Stimulated activated naive CD8-positive, alpha-beta T cell treated with anti-CD3 and anti-CD28 coated beads, Interleukin-15, amount 100 ng/mL, for 72 hours (primary cell): ENCODE results near the gene MRPL43.

Experiments
- ATAC-seq: fragments of 150-1000 bp; cut with Tn5 transposase; 2 replicates; pipeline ENCODE4 v1.10.0; 2021; ENCODE audit warnings: mild to moderate bottlenecking, moderate library complexity
- DNase-seq, 2 donors: peaks; one replicate each; pipeline ENCODE4 v3.0.0; 2021 to 2022
- H3K27ac Mint-ChIP-seq, 2 donors: one replicate each; pipeline ENCODE4 v1.8.0; 2022; ENCODE audit warnings: mild to moderate bottlenecking in 2 of 2, mixed read lengths in 2 of 2, moderate library complexity in 2 of 2
- H3K27me3 Mint-ChIP-seq: one replicate; pipeline ENCODE4 v1.8.0; 2022; ENCODE audit warnings: mixed read lengths
- H3K4me1 Mint-ChIP-seq: one replicate; pipeline ENCODE4 v1.8.0; 2022; ENCODE audit warnings: mild to moderate bottlenecking, mixed read lengths
- H3K4me3 Mint-ChIP-seq, 2 donors: one replicate each; pipeline ENCODE4 v1.8.0; 2022; ENCODE audit warnings: mild to moderate bottlenecking in 2 of 2, mixed read lengths in 2 of 2, moderate library complexity in 1 of 2
- H3K9me3 Mint-ChIP-seq, 2 donors: one replicate each; pipeline ENCODE4 v1.8.0; 2022; ENCODE audit warnings: mixed read lengths in 2 of 2

The MRPL43 gene

DNA sequence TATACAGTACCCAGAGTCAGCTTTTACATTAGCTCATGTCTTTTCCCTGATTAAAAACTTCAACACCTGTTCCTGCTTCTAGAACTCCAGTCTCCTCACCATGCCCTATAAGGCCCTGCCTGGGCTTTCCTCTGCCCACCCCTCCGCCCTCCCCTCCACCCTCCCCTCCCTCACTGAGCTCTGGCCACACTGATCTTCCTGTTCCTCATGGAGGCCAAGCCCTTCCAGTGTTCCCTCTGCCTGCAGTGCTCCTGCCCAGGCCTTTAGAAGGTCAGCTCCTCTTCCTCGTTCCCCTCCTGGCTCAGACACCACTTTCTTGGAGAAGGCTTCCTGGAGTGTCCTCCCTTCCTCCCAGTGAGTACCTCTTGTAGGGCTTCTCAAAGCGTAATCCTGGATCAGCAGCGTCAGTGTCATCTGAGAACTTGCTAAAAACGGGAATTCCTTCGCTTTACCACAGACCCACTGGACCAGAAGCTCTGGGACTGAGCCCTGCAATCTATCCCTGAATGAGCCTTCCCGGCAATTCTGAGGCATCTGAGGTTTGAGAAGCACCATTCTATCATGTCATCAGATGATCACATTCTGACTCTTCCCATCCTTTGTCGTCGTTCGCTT is 39.9 kb upstream of the MRPL43 start:
- no peak for DNase-seq
- ATAC-seq = no peak
- peaks cover 13% of the 10 kb centered on the region for H3K4me1 Mint-ChIP-seq
- H3K4me3 Mint-ChIP-seq = no peak overlapping the region
- peak overlapping the region in 1 of 2 donors; percentile 53 for H3K27ac Mint-ChIP-seq
- H3K9me3 Mint-ChIP-seq = no peaks in the 10 kb centered on the region
- peaks cover 31% of the 10 kb centered on the region for H3K27me3 Mint-ChIP-seq

GRCh38 chr10:101022967-101023705 is 35.8 kb upstream of the MRPL43 start:
- H3K27ac Mint-ChIP-seq = no peak overlapping the region
- H3K4me1 Mint-ChIP-seq = peaks cover 9% of the 10 kb centered on the region
- ATAC-seq (no peak), DNase-seq (no peak)
- H3K27me3 Mint-ChIP-seq = peaks cover 49% of the 10 kb centered on the region
- no peaks in the 10 kb centered on the region for H3K9me3 Mint-ChIP-seq
- H3K4me3 Mint-ChIP-seq = no peak overlapping the region

DNA sequence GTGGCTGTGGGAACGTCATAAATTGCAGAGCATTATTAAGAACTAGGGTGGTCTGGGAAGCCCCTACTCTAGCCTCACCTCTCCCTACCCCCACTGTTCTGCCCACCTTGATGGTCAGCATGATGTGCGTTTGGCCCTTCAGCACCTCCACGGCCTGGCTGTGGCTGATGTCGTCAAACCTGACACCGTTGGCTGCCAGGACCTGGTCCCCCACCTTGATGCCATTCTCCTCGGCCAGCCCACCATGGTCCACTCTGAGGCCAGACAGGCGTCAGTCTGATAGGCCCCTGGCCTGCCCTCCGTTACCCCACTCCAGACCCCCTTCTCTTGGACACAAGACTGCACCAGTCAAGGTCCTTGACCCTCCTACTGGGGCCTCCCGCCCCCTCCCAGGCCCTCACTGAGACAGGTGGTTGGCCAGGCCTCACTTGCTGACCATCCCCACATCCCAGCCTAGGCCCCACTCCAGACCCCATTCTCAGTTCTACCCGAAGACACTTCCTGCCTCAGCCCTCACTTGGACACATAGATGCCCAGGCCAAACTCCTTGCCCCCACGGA is 34.5 kb upstream of the MRPL43 start:
- DNase-seq = no peak

DNA sequence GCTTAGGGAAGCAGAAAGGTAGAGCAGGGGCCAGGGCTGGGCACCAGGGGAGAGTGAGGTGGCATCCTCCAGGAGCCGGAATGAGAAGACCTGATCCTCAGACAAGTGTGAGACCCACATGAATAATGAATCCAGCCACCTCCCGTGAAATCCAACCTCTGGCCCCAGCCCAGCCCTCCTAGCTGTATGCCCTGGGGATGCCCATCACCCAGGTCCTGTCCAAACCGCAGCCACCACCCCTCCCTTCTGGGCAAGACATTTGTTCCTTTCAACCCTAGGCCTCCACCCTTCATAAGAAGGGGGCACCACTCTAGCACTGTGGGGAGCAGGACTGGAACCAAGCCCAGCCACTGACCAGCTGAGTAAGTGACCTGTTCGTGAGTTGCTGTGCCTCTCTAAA is 33.9 kb upstream of the MRPL43 start:
- DNase-seq = no peak
- Mint-ChIP-seq H3K4me1 (peaks cover 10% of the 10 kb centered on the region), H3K4me3 (no peak overlapping the region), H3K27me3 (peaks cover 58% of the 10 kb centered on the region), H3K9me3 (no peaks in the 10 kb centered on the region), H3K27ac (no peak overlapping the region)
- no peak for ATAC-seq

More for the DNA sequence above, 34.5 kb upstream of the MRPL43 start:
- ATAC-seq = no peak
- Mint-ChIP-seq H3K9me3 (no peaks in the 10 kb centered on the region), H3K27ac (no peak overlapping the region), H3K4me1 (peaks cover 10% of the 10 kb centered on the region), H3K27me3 (peaks cover 52% of the 10 kb centered on the region), H3K4me3 (no peak overlapping the region)

DNA sequence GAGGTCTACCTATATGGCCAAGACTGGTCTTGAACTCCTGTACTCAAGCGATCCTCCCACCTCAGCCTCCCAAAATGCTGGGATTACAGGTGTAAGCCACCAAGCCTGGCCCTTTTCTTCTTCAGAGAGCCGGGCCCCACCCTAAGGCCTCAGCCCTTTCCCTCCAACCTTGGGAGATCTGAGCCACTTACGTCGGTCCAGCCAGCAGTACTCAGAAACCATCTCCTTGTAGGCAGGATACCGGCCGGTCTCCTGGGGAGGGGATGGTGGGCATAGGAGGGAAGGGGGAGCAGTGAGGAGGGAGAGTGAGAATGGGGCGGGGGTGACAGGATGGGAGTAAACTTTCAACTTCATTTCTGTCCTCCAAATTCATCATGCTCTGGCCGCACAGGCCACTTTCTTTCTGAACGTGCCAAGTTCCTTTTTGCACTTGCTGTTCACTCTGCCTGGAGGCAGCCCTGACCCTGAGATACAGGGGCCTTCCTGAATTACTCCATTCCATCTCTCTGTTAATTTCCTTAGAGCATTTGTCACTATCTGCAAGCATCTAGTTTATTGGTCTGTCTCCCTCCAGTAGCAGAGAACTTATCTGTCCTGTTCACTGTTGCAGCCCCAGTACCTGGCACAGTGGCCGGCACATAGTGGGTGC is 33.3 kb upstream of the MRPL43 start:
- no peak overlapping the region for H3K27ac Mint-ChIP-seq
- ATAC-seq (no peak), DNase-seq (no peak)
- H3K4me3 Mint-ChIP-seq = no peak overlapping the region
- no peaks in the 10 kb centered on the region for H3K9me3 Mint-ChIP-seq
- H3K27me3 Mint-ChIP-seq = peaks cover 65% of the 10 kb centered on the region
- H3K4me1 Mint-ChIP-seq = peaks cover 10% of the 10 kb centered on the region

- Mint-ChIP-seq H3K4me1 (peaks cover 22% of the 10 kb centered on the region), H3K27me3 (peaks cover 76% of the 10 kb centered on the region), H3K4me3 (no peak overlapping the region), H3K27ac (no peak overlapping the region), H3K9me3 (no peaks in the 10 kb centered on the region)
- no peak for ATAC-seq
- no peak for DNase-seq
Observed at GRCh38 chr10:101019440-101019703, 32.1 kb upstream of the MRPL43 start.

DNA sequence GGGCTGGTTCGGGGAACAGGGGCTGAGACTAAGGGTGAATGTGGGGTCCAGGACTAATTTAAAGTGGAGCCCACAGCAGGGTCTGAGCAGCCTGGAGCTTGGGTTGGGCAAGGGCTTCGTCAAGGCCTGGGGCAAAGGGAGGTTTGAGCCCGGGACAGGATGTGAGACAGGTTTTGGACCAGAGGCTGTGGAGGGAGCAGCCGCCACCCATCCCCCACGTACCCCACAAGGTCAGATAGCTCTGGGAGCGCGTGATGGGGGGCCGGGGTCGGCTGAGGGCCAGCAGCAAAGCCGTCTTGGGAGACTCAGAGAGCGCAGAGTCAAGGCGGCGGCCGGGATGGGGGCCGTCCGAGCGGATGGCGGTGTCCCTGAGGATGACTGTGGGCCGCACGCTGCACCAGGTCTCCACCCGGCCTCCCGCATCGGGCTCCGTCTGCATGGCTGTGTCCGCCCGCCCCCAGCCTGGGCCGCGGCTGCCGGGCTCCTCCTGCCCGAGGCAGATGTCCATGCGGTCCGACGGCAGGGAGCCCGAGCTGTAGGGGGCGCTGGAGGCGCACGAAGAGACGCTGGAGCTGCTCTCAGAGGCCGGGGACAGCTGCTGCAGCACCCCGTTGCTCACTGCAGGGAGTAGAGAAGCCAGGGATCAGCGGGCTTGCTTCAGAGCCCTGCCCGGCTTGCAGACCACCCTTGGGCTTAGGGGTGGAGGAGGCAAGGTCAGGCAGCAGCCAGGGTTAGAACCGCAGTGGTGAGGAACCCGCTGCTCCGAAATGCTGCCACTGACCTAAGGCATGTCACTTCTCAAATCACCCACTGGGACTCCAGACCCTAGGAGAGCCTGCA is 31.5 kb upstream of the MRPL43 start:
- H3K4me3 Mint-ChIP-seq = peak overlapping the region in 1 of 2 donors; percentile 44
- ATAC-seq (peak; percentile 88), DNase-seq (peak; percentile 78 to 82)
- H3K9me3 Mint-ChIP-seq = no peaks in the 10 kb centered on the region
- H3K27me3 Mint-ChIP-seq = peaks cover 82% of the 10 kb centered on the region
- H3K4me1 Mint-ChIP-seq = peaks cover 27% of the 10 kb centered on the region
- H3K27ac Mint-ChIP-seq = peak overlapping the region in 1 of 2 donors; percentile 16

DNA sequence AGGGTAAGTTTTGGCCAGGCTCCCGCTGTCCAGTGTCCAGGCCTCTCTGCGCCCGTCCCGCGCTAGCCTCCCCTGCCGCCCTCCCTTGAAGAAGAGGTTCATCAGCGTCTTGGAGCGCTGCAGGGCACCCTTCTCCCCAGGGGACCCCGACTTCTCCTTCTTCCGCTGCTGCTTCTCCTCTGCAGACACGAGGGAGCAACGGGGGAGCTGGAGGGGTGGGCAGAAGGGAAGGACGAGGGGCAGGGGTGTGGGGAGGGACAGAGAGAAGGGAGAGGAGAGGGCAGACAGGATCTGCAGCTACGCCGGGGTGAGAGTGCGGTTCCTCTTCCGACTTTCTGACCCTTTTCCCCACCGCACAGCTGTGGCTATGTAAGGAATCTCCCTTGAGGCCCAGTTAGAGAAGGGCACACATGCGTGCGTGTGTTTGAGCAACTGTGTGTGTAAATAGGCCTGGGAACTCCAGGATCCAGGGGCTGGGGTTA is 30.9 kb upstream of the MRPL43 start:
- H3K4me1 Mint-ChIP-seq = peaks cover 32% of the 10 kb centered on the region
- H3K27me3 Mint-ChIP-seq = peaks cover 86% of the 10 kb centered on the region
- peak overlapping the region in 1 of 2 donors; percentile 44 for H3K4me3 Mint-ChIP-seq
- H3K9me3 Mint-ChIP-seq = no peaks in the 10 kb centered on the region
- H3K27ac Mint-ChIP-seq = peak overlapping the region in 1 of 2 donors; percentile 16
- peak; percentile 1 for ATAC-seq
- DNase-seq = no peak

GRCh38 chr10:101016814-101017213 is 29.5 kb upstream of the MRPL43 start:
- Mint-ChIP-seq H3K9me3 (no peaks in the 10 kb centered on the region), H3K4me1 (peaks cover 39% of the 10 kb centered on the region), H3K4me3 (no peak overlapping the region), H3K27me3 (peaks cover 84% of the 10 kb centered on the region), H3K27ac (no peak overlapping the region)
- DNase-seq (no peak), ATAC-seq (no peak)

DNA sequence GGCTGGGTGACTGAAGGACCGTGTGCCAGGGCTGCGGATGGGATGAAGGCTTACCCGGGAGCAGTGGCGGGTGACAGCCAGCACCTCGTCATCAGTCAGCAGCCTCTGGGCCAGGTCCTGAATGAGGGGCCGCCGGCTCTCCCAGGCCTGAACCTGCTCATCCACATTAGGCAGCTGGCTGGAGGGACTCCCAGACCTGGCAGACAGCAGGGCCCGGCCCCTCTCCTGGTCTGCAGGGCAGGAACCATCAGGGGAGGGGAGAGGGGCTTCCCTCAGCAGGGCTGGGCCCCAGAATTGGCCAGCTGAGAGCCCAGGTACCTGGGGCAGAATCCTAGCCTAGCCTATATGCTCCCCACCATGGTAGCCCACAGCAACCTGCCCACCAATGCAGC is 28.3 kb upstream of the MRPL43 start:
- H3K9me3 Mint-ChIP-seq = no peaks in the 10 kb centered on the region
- no peak overlapping the region for H3K4me3 Mint-ChIP-seq
- ATAC-seq (no peak), DNase-seq (no peak)
- no peak overlapping the region for H3K27ac Mint-ChIP-seq
- peaks cover 73% of the 10 kb centered on the region for H3K27me3 Mint-ChIP-seq
- H3K4me1 Mint-ChIP-seq = peaks cover 39% of the 10 kb centered on the region

- H3K27ac Mint-ChIP-seq = no peak overlapping the region
- DNase-seq (no peak), ATAC-seq (no peak)
- H3K4me1 Mint-ChIP-seq = peaks cover 39% of the 10 kb centered on the region
- no peaks in the 10 kb centered on the region for H3K9me3 Mint-ChIP-seq
- no peak overlapping the region for H3K4me3 Mint-ChIP-seq
- H3K27me3 Mint-ChIP-seq = peaks cover 68% of the 10 kb centered on the region
Observed at GRCh38 chr10:101014966-101015581, 27.8 kb upstream of the MRPL43 start.

- no peaks in the 10 kb centered on the region for H3K9me3 Mint-ChIP-seq
- H3K4me3 Mint-ChIP-seq = no peak overlapping the region
- no peak overlapping the region for H3K27ac Mint-ChIP-seq
- DNase-seq (peak; percentile 69 to 72), ATAC-seq (no peak)
- peaks cover 63% of the 10 kb centered on the region for H3K27me3 Mint-ChIP-seq
- H3K4me1 Mint-ChIP-seq = peaks cover 39% of the 10 kb centered on the region
Observed at GRCh38 chr10:101014230-101014884, 27.1 kb upstream of the MRPL43 start.

DNA sequence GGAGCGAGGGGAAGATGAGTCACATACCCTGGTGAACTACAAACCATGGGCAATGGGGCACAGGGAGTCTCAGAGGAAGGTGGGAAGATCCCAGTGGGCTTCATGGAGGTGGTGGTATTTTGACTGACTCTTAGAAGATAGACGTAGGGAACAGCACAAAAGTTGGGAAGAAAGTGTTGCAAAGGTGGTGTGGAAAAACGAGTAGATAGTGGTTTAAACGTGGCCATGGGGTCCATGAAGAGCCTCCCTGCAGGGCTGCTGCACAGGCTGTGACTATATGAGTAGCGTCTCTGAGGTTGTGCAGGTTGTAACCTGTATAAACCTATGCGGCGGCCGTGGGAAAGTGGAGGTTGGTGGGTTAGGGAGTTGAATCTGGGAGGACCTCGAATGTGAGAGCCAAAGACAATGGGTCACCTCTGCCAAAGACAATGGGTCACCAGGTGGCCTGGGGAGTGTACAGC is 26.1 kb upstream of the MRPL43 start:
- H3K27me3 Mint-ChIP-seq = peaks cover 53% of the 10 kb centered on the region
- H3K4me1 Mint-ChIP-seq = peaks cover 32% of the 10 kb centered on the region
- peak overlapping the region in 1 of 2 donors; percentile 89 for H3K27ac Mint-ChIP-seq
- ATAC-seq (no peak), DNase-seq (no peak)
- H3K4me3 Mint-ChIP-seq = peak overlapping the region; percentile 21 to 34
- H3K9me3 Mint-ChIP-seq = no peaks in the 10 kb centered on the region

- ATAC-seq (peak; percentile 95), DNase-seq (peak; percentile 74 to 87)
- Mint-ChIP-seq H3K4me3 (peak overlapping the region; percentile 21 to 34), H3K27ac (peak overlapping the region in 1 of 2 donors; percentile 89), H3K9me3 (no peaks in the 10 kb centered on the region), H3K4me1 (peaks cover 29% of the 10 kb centered on the region), H3K27me3 (peaks cover 46% of the 10 kb centered on the region)
Observed at GRCh38 chr10:101012525-101013364, 25.4 kb upstream of the MRPL43 start.
